HG02678 (cell line): ENCODE data around the gene ATP2B2.
"Not testable (repeated sequence)": the region's sequence is repeated elsewhere in the genome, so short reads cannot be mapped to it uniquely, and the experiment has no call there.

Experiments
- ATAC-seq: cut with Tn5 transposase; IDR thresholded peaks from one replicate; pipeline ENCODE4 v1.9.1; 2021; ENCODE audit warnings: mild to moderate bottlenecking, moderate library complexity; ENCODE audit not compliant: unreplicated experiment

Gene ATP2B2

DNA sequence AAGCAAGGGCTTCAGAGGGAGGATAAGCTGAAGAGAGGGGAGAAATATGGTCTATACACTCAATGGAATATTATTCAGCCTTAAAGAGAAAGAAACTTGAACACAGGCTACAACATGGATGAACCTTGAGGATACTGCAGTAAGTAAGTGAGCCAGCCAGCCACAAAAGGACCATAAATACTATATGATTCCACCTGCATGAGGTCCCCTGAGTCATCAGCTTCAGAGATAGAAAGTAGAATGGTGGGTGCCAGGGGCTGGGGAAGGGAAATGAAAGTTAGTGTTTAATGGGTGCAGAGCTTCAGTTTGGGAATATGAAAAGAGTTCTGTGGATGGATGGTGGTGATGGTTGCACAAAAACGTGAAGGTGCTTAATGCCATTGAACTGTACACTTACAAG lies 116.0 kb downstream of the ATP2B2 start:
- ATAC-seq: no peak

DNA sequence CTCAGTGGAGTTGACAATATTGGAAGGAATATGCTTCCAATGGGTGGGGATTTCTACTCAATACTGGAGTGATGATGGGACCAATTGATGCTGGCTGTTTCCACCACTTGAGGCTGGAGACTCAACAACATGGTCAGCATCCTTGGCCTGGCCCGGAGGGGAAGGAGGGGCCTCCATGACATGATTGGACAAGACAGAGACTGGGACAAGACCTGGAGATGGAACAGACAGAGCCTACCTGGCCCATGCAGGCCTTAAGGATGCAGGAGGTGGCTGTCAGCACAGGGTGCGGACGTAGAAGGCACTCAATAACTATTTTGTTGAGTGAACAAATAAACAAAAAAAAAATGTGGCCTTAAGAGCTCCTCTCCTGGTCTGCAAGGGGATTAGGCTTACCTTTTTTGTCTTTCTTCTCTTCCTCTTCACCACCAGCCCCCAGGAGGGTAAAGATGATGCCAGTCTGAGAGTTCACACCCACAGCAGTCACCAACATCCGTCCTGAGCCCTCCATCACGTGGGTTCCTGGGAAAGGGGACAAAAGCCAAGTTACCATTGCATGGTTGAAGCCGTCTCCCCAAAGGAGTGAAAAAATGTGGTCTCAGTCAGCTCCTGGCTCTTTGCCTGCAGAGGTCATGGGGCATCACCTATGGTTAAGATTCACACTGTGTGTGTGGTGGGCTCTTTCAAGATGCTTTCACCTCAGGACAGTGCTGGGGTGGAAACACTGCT lies 117.3 kb downstream of the ATP2B2 start:
- no peak for ATAC-seq

DNA sequence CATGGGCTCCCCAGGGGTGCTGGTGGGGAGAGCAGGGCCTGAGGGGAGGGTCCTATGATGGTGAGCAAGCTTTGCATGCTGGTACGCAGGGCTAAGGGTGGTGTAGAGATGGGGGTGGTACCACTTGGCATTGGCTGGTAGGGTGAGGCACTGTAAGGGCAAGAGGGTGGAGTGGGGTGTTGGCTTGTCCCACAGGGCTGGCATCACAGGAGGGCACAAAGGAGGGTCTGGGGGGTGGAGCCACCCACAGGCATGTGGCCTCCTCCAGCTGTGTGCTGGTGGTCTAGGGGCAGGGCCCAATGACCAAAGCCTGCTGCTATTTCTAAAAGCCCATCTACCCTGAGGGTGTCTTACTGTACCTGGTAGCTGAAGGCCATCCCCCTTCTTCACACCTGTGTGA lies 119.3 kb downstream of the ATP2B2 start:
- ATAC-seq: no peak

DNA sequence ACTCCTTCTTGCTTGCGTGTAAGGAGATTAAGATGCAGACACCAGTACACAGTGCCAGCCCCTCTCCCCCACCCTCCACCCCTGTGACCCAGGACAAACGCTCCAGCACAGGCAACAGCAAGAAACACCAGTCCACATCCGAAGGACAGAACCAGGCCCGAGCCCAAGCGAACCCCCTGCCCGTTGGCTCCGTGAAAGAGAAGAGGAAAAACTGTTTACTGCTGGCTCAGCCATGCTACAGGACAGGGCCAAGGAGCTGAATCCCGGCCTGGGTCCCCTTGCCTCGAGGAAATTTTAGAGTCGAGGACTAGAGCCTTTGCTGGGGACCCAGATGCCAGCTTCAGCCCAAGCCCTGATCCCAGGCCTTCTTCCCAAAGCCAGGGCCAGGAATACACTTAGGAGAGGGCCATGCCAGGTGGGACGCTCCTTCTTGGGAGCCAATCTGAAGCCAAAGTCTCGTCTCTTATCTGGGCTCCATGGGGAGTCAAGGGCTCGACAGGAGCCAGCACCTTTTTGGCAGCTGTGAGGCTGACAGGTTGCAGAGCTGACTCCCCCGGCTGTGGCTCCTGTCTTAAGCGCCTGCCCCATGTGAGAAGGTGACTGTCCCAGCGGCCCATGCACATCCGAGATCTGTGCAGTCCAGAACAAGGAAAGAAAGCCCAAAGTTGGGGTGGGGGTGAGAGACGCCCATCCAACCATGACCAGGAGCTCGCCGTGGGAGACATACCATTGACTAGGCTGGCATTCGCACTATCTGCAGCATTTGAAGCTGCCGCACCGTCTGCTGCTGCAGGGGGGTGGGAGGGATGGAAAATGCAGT lies 120.6 kb downstream of the ATP2B2 start:
- ATAC-seq: no peak

DNA sequence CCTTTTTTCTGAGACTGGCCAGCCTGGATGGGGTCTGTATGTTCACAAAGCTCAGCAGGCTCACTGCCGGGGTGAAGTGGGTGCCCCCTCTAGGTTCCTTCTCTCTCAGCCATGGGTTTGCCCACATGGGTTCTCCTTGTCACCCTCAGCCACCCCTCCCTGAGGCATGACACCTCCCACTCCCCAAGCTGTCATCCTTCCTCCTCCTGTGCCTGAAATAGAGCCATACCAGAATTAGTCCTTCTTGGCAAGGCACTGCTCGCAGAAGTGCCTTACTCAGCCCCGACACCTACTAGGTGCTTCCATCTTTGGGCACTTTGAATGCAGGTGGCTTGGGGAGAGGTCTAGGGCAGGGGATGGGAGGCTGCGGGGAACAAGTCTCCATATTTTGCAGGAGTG lies 121.5 kb downstream of the ATP2B2 start:
- no peak for ATAC-seq

DNA sequence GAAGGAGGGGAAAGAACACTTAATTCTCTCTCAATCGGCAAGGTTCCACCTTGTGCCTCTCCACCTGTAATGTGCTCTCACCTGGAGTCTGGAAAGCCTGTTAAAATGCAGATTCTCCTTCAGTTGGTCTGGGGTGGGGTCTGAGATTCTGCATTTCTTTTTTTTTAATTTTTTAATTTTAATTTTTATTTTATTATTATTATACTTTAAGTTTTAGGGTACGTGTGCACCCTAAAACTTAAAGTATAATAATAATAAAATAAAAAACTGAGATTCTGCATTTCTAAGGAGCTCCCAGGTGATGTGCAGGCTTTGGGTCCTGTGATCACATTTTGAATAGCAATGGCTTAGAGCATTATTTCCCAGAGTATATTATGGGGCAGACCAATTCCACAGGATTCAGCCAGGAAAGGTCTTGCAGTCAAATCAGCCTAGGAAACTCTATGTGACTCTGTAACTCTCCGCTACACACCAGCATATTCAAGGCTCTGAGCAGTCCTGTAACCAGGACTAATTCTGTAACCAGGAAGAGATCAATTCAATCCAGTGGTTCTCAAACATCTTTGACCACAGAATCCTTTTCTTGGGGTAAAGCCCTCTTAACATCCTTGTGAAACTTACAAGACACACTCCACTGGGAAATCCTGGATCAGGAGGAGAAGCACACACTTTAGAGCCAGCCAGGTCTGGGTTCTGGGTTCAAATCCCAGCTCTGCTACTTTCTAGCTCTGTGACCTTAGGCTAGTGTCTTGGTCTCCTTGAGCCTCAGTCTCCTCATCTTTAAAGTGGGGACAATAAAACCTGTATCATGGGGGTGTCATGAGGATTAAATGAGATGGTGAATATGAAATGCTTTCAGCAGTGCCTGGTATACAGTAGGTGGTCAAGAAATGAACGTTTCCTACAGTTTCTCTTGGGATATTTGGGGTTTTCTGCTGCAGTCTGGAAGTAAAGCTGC lies 122.2 kb downstream of the ATP2B2 start:
- ATAC-seq: no peak

DNA sequence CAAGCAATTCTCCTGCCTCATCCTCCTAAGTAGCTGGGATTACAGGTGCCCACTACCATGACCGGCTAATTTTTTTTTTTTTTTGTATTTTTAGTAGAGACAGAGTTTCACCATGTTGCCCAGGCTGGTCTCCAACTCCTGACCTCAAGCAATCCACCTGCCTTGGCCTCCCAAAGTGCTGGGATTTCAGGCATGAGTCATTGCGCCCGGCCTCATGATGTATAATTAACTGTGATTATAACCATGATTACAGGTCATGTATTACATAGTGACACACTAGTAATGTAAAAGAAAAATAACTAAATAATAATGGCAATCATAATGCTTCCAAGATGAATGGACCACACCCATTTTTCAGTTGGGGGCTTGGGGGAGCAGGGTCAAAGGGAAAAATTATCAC lies 122.9 kb downstream of the ATP2B2 start:
- ATAC-seq: not testable (repeated sequence)

DNA sequence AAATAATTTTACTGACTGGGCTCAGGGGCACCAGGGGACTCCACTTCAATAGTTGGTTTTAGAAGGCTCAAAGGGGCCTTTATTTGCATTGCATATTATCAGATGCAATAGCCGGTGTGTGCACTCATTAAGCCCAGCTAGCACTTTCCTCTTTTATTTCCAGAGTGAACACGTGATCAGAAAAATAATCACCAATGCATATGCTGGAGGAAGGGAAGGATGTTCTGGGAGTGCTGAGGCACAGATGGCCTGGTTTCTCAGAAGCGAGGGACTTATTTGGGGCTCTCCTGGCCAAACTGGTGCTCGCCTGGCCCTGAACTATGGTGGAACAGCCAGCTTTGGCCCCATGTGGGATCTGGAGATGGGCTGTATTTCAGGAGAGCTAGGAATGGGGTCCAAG lies 124.0 kb downstream of the ATP2B2 start:
- ATAC-seq: no peak

DNA sequence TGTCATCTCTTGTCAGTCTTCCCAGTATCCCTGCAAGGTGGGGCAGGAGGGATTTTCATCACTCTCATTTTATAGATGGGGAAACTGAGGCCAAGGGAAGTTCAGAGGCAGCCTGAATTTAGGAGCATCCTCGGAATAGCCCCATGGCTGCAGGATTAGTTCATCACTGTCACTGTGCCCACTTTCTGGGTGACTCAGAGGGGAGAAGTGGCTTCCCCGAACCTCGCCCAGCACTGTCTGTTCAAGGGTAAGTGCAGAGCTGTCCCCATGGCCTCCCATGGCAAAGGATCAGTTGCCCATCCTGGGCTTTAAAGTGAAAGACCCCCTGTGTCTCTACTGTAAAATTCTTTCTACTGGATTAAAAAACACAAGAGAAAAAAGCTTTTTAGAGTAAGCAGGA lies 124.5 kb downstream of the ATP2B2 start:
- ATAC-seq: no peak

DNA sequence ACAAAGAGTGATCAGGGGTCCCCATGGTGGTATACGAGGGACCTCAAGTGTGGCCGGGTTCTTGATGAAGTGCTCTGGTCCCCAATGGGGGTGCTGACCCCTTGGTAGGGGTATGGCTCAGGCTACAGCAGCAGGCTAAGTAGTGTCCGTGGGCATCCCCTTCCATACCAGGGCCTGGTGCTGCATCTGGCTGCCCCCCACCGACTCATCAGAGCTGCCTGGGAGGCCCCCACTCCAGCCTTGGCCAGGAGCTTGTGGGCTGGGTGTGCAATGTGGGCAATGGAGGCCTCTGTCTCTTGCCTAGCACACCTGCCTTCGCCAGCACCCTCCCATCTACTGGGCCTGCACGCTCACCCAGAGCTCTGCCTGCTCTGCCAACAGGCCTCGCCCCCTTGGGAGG lies 125.4 kb downstream of the ATP2B2 start:
- ATAC-seq: no peak

DNA sequence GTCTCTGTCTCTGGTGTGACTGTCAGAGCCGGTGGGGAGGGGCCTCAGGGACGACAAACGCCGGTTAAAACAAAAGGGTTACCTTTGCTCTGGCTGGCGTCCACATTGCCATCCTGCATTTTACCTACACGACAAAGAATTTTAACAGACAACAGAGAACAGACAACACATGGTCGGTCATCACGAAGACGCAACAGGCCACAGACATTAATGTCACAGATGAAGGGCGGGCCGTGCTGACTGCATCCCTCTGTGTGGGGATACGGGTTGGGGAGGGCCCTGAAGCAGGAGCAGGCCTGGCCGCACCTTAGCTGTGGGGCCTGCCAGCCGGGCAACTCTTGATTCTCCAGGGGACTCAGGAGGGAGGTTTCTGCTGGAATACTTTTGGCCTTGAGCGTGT lies 126.2 kb downstream of the ATP2B2 start:
- no peak for ATAC-seq

DNA sequence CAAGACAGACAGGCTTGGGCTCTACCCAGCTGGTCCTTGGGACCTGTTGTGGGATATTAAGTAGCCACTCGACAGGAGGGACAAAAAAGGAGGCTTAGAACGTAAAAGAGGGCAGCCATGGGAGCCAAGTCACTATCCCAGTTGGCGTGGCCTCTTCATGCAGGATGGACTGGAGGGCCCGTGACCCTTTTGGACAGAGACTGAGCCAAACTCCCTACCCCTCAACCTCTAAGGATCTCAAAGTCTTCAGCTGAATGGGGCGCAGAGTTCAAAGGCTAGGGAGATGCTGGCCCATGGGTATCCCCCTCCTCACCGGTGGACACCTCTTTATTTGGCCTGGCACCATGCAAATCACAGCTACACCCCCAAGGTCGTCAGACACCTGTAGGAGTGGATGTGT lies 126.6 kb downstream of the ATP2B2 start:
- no peak for ATAC-seq

DNA sequence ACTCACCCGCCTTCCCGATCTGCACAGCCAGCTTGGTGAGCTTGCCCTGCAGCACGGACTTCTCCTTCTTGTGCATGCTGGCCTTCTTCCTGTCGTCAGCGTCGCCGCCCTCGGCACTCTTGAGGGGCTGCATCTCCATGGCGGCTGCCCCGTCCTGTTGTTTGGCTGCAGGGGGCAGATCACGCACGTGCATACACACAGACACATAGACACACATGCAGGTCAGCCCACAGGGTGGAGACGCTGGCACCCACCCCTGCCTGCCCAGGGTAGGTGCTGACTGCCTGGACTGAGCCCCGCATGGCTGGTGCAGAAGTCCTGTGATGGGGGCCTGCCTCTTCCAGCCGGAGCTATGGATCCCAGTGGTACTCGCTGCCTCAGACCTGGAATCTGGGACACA lies 127.1 kb downstream of the ATP2B2 start:
- no peak for ATAC-seq

DNA sequence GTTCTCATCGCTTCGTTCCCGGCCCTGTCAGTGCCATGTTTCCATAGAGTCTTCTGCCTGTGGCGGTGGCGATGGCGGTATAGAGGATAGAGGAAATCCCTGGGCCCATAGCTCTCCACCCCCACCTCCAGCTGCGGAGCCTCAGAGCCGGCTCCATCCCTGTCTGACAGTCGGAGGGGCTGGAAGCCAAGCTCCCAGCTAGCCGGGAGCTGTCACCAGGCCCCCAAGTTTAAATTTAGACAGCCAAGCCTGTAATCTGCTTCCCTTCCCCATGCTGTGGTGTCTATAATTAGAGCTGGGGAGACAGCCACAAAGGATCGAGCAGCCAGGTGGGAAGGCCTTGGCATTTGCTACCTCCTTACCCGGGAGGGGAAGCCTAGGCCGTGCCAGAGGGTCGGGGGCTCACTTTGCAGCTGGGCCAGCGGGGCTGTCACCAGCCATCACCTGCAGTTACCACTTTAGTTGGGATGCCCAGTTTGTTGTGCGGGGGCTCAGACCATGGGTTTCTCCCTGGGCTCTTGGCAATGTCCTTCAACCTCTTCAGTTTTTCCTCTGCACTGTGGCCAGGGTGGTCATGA lies 128.1 kb downstream of the ATP2B2 start:
- ATAC-seq: no peak

DNA sequence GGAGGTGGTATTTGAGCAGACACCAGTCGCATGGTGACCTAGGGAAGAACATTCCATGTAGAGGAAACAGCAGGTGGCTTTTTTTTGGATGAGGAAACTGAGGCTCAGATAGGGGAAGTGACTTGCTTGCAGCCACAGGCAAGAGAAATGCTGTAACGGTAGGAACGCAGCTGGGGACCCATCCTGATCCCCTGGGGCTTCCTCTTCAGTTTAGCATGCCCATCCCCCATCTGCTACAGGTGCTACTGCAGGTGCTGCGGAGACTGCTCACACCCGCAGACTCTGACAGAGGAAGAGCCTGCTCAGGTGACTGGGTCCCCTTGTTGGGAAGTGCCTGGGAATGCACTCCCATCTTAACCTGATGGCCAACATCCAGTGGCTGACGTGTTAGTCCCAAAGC lies 129.0 kb downstream of the ATP2B2 start:
- ATAC-seq: no peak

DNA sequence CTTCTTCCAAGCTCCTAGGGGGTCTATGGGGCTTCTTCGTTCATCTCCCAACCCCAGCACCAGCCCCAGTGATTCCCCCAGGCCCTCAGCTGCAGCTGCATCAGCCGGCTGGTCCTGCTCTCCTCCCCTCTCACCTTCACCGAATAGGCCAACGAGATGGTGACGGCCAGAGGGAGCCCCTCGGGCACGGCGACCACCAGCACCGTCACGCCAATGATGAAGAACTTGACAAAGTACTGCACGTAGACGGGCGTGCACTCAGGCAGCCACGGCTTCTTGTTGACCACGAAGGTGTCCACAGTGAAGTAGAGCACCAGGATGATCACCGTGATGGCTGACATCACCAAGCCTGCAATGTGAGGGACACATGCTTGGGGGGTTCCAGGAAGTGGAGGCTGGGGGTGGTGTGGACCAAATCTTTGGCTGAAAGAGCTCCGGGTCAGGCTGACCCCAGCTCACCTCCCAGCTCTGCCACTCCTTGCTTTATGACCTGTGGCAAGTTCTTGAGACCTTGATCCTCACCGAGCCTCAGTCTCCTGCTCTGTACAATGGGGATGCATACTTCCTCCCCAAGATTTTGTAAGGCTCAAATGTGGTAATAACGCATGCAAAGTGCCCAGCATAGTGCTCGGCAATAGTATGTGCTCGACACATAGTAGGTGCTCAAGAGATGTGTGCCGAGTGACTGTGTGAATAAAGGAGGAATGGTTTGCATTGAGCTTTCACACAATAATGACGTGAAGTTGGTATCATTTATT lies 129.9 kb downstream of the ATP2B2 start:
- no peak for ATAC-seq

DNA sequence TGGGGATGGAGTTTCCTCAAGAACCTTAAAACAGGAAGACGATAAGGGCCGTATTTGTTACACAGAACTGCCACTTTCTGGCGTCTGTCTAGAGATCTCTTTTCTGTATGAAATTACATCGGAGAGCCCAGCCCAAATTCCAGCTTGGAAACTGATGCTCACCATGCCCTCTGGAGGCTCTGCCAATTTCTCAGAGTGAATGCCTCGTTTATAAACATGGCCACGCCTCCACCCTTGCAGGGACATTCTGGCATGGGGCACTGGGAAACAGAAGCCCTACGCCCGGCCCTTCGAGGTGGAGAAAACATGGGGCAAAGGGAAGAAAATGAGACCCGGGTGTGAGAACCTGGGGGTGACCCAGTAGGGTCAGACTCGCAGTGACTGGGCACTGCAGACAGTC lies 131.1 kb downstream of the ATP2B2 start:
- no peak for ATAC-seq

DNA sequence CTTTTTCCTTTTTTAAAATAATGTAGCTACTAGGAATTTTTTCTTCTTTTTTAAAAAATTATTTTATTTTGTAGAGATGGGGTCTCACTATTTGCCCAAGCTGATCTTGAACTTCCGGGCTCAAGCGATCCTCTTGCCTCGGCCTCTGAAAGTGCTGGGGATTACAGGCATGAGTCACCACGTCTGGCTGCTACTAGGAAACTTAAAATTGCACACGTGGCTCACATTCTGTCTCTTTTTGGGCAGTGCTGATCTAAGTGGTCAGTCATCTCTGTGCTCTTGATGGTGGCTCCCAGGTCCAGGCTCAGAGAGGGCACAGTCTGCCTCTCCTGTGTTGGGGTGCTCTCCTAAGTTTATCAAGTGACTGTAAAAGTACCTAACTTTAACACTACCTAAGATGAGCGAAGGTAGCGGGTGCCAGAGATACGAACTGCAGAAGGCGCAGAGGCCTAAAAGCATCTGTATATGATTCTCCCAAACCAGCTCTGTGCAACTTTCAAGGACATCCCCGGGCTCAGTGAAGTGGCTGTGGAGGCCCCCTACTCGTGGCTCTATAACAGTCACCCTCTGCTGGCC lies 131.6 kb downstream of the ATP2B2 start:
- ATAC-seq: no peak

DNA sequence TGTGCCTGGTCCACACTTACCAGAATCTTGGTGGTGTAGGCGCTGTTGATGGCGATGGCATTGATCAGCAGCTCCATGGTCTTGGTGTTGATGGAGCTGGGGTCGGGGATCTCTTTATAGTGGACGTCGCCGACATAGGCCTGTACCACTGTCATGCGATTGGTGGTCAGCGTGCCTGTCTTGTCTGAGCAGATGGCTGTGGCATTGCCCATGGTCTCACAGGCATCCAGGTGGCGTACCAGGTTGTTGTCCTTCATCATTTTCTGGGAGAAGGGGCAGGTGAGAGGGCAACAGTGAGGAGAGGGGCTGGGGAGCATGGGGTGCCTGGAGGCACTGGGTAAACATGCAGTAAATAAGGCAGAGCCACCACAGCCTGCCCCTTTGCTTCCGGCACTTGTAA lies 133.6 kb downstream of the ATP2B2 start:
- no peak for ATAC-seq

DNA sequence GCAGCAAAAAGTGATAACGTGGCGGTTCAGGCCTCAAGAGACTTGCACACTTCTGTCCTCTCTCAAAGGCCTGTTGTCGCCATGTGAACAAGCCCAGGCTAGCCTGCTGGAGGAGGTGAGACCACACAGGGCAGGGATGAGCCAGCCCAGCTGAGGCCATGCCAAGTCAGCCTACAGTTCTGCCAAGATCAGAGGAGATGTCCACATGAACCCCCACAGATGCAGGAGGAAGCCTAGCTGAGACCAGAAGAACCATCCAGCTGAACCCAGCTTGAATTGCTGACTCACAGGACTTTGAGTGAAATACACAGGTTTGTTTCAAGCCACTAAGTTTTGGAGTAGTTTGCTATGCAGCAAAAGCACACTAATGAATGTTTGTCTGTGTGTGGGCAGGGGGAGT lies 134.2 kb downstream of the ATP2B2 start:
- ATAC-seq: no peak
